IPS-15b (cell line): ENCODE data around the gene CHTF18.
"Not testable (repeated sequence)": the region's sequence is repeated elsewhere in the genome, so short reads cannot be mapped to it uniquely, and the experiment has no call there.

Source experiments
- H3K27me3 ChIP-seq: one replicate; pipeline ENCODE4 v1.6.1; 2013; ENCODE audit warnings: low read length; ENCODE audit not compliant: control insufficient read depth, insufficient read depth
- H3K36me3 ChIP-seq: one replicate; pipeline ENCODE4 v1.6.1; 2013; ENCODE audit warnings: low read length; ENCODE audit not compliant: control insufficient read depth, insufficient read depth
- H3K4me1 ChIP-seq: one replicate; pipeline ENCODE4 v1.6.1; 2013; ENCODE audit warnings: mild to moderate bottlenecking, low read length; ENCODE audit not compliant: control insufficient read depth, insufficient read depth
- H3K4me3 ChIP-seq: one replicate; pipeline ENCODE4 v1.5.1; 2013; ENCODE audit warnings: low read depth, low read length
- H3K9ac ChIP-seq: one replicate; pipeline ENCODE4 v1.6.1; 2013; ENCODE audit warnings: low read depth, mild to moderate bottlenecking, low read length
- H3K9me3 ChIP-seq: one replicate; pipeline ENCODE4 v1.6.1; 2013; ENCODE audit warnings: mild to moderate bottlenecking, low read length; ENCODE audit not compliant: control insufficient read depth, insufficient read depth

CHTF18 gene

DNA sequence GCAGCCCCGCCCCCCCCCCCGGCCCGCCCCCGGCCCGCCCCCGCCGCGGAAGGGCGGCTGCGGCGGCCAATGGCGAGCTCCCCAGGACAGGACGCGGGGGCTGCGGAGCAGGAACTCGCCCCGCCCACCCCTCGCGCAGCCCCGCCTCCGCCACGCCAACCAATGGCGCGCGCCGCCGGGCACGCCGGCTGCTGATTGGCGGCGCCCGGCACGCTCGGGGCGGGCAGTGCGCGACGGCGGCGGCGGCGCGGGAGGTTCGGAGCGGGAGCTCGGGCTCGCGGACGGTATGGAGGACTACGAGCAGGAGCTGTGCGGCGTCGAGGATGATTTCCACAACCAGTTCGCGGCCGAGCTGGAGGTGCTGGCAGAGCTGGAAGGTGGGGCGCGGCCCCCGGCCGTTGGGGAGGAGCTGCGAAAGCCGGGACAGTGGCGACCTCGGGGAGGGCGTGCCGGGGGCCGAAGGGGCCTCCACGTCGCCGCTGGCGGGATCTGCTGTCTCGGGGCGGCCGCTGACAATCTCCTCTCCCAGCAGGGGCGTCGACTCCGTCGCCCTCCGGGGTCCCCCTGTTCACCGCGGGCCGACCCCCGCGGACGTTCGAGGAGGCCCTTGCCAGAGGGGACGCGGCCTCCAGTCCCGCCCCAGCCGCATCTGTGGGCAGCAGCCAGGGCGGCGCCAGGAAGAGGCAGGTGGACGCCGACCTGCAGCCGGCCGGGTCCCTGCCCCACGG is at the start of gene CHTF18:
Gene CHTF18 (plus strand): TSS at position 222 of the 728 bp plus-strand sequence. CDS start 65 bp downstream, at position 287.
- peaks cover 50% of the 10 kb centered on the region for H3K36me3 ChIP-seq
- H3K4me3 ChIP-seq, result peak within 1 kb of the TSS; percentile 85
- no peaks in the 10 kb centered on the region for H3K27me3 ChIP-seq
- H3K9me3 ChIP-seq, result no peaks in the 10 kb centered on the region
- no peaks in the 10 kb centered on the region for H3K4me1 ChIP-seq
- H3K9ac ChIP-seq, result peak within 1 kb of the TSS; percentile 76

DNA sequence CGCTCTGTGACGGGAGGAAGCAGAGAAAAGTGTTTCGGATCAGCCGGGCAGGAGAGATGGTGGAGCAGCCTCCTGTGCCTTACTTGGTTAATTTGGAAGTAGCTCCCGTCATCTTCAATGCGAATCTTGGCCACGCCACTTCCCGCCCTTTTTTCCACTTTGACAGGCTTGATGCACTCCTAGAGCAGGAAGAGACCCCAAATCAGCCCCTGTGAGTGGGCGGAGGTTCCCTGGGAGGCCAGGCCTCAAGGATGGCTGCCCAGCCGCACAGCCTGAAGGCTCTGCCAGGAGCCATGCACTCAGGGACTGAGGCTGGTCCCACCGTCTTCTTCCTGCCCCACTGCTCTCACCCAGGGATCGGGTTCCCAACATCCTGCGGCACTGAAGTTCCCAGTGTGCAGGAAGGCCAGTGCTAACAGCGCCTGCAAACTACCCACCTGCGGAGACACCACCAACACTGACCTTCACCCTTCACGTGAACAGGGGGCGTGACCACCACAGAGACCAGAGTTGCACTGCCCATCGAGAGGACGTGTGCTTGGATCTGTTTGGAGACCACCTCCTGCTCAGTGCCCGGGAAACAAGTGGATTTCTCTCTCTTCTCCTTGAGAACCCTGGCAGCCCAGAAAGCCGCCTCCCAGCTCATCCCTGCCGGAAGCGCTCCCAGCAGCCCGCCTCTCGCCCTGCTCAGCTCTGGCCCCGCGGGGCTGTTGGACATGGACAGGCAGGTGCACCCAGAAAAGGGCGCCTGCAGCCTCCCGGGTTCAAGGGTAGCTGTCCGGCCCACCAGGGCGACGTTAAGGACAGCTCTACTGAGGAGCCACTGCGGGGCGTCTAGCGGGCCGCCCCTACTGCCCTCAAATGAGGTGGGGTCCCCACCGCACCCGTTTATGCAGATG is 48.6 kb upstream of the CHTF18 start:
- Histone ChIP-seq H3K4me1 (peaks cover 3% of the 10 kb centered on the region), H3K9me3 (no peaks in the 10 kb centered on the region), H3K4me3 (peak overlapping the region; percentile 72), H3K36me3 (peaks cover 15% of the 10 kb centered on the region), H3K9ac (peak overlapping the region; percentile 76), H3K27me3 (no peaks in the 10 kb centered on the region)

DNA sequence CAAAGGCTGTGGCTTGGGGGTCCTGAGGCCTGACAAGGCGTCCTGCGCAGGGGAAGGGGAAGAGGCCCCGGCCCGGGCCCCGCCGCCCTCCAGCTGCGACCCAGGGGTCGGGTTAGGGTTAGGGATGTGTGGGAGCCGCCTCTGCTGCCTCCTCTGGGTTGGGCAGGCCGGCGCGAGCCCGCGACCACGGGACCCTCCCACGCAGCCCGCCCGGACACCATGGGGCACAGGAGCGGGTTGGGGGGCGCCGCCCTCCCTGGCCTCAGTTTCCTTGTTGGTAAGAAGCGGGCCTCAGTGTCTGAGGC is 48.0 kb upstream of the CHTF18 start:
- H3K4me3 ChIP-seq, result peak overlapping the region; percentile 72
- H3K4me1 ChIP-seq, result peaks cover 3% of the 10 kb centered on the region
- H3K9ac ChIP-seq, result peak overlapping the region; percentile 76
- H3K9me3 ChIP-seq, result no peaks in the 10 kb centered on the region
- peaks cover 10% of the 10 kb centered on the region for H3K36me3 ChIP-seq
- H3K27me3 ChIP-seq, result no peaks in the 10 kb centered on the region

DNA sequence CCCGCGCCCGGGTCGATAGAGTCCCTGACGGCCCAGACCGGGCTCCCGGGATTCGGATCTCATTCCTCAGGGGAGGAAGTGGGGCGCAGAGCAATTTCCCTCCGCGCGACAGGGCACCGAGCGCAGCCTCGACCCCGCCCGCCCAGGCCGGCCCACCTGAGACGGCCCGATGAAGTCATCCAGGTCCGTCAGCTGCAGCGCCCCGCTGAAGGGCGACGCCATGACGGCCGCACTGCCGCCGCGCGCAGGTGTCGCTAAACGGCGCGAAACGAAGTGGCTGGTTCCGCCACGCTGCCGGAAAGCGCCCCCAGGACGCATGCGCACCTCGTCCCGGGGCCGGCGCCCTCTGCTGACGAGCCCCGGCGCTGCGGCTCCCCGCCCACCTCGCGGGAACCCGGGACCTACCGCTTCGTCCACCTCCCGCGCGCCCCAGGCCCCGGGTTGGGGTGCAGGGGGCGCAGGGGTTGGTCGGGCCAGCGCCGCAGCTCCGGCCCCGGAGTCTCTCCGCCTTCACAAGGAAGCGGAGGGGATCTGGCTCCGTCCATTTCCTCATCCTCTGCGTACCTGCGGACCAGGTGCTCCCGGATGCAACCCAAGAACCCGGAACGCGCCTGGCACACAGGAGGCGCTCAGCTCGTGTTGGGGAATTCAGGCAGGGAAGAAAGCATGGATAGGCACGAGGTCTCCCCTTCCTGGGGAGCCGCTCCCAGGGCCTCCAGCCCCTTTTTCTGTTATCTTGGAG is 47.5 kb upstream of the CHTF18 start, which contains the start of gene CIAO3:
Gene CIAO3 (minus strand): TSS at position 234 of the 742 bp plus-strand sequence. CDS start 12 bp downstream, at position 222.
- H3K36me3 ChIP-seq, result peaks cover 6% of the 10 kb centered on the region
- H3K9ac ChIP-seq, result peak within 1 kb of the TSS; percentile 88
- H3K9me3 ChIP-seq, result no peaks in the 10 kb centered on the region
- no peaks in the 10 kb centered on the region for H3K27me3 ChIP-seq
- H3K4me3 ChIP-seq, result peak within 1 kb of the TSS; percentile 74
- peaks cover 3% of the 10 kb centered on the region for H3K4me1 ChIP-seq

DNA sequence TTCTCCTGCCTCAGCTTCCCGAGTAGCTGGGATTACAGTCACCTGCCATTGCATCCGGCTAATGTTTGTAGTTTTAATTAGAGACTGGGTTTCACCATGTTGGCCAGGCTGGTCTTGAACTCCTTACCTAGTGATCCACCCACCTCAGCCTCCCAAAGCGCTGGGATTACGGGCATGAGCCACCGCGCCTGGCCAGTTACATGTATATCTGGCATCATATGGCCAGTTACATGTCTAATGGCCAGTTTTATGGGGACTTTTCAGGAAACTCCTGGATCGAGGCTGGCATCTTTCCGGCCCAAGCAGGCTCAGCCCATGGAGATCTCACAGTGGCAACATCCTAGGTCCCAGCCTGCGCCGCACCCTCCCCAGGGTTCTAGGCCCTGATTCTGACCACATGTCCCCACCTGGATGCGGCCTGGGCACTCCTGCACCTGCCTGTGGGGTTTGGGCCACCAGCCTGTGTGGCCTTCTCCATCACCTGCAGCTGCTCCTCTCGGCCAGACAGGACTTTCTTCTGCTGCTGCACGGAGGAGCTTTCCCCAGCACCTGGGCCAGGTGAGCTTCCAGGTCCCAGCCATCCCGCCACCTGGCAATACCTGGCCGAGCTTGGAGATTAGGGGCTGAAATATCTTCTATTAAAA is 46.3 kb upstream of the CHTF18 start:
- Histone ChIP-seq H3K36me3 (no peaks in the 10 kb centered on the region), H3K9me3 (no peaks in the 10 kb centered on the region), H3K4me3 (no peak overlapping the region), H3K4me1 (peaks cover 3% of the 10 kb centered on the region), H3K27me3 (no peaks in the 10 kb centered on the region), H3K9ac (no peak overlapping the region)

DNA sequence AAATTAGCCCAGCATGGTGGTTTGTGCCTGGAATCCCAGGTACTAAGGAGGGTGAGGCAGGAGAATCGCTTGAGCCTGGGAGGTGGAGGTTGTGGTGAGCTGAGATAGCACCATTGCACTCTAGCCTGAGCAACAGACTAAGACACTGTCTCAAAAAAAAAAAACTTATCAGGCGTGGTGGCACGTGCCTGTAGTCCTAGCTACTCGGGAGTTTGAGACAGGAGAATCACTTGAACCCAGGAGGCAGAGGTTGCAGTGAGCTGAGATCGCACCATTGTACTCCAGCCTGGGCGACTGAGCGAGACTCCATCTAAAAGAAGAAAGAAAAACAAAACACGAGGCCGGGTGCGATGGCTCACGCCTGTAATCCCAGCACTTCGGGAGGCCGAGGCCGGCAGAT is 45.5 kb upstream of the CHTF18 start:
- H3K4me3 ChIP-seq, H3K9ac ChIP-seq, H3K27me3 ChIP-seq, H3K9me3 ChIP-seq, H3K4me1 ChIP-seq, H3K36me3 ChIP-seq: not testable (repeated sequence)

DNA sequence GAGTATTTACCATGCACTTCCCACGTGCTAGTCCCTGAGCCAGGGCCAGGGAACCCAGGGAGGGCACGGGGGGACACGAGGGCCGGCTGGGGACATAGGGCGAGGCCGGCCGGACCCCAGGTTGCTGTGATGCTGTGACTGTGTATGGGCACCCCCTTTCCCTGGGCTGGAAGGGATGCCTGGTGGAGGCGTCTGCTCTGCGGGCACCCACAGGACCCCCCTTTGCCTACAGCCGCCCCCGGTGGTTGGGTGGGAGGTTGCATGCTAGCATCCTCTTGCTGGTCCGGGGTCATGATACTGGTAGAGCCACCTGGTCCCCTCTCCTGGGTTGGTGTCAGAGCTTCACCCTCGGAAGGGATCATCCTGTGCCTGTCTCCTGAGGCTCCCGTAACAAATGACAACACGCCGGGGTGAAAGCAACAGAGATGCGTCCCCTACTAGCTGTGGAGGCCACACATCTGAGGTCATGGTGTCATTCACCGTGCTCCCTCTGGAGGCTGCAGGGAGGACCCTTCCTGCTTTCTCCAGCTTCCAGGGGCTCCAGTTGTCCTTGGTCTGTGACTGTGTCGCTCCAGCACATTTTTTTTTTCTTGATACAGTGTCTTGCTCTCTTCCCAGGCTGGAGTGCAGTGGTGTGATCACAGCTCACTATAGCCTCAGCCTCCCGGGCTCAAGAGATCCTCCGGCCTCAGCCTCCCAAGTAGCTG is 44.5 kb upstream of the CHTF18 start:
- Histone ChIP-seq H3K4me3 (no peak overlapping the region), H3K4me1 (peaks cover 3% of the 10 kb centered on the region), H3K36me3 (no peaks in the 10 kb centered on the region), H3K27me3 (no peaks in the 10 kb centered on the region), H3K9me3 (no peaks in the 10 kb centered on the region), H3K9ac (no peak overlapping the region)

DNA sequence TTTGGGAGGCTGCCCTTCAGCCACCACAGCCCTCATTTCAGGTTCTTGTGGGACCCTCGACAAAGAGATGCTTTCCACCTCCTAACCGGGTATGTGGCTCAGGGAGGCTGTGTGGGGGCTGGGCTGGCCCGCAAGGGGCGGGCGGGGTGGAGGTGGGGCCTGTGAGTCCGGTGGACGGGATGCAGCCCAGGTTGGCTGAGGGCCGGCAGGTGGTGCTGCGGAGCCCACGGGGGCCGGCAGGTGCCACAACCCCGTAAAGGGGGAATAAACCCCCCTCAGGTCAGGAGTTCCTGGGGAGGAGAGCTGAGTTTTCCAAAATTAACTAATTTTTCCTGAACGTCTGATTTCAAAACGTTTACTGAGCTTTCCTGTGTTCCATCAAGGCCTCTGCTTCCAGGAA is 42.7 kb upstream of the CHTF18 start:
- Histone ChIP-seq H3K27me3 (no peaks in the 10 kb centered on the region), H3K4me1 (no peaks in the 10 kb centered on the region), H3K9me3 (no peaks in the 10 kb centered on the region), H3K9ac (no peak overlapping the region), H3K4me3 (no peak overlapping the region), H3K36me3 (no peaks in the 10 kb centered on the region)

DNA sequence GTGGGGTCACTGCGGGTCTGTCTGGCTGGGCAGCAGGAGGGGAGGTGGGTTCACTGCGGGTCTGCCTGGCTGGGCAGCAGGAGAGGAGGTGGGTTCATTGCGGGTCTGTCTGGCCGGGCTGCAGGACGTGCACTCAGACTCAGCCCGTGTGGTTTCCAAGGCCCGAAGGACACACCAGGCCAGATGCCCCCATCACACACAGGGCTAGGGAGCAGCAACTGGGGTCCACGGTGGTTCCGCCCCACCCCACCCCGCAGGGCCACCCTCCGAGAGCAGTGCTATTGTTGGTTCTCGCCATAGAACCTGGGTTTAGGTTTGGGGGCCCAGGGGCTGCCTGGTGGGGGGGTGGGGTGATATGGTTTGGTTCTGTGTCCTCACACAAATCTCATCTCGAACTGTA is 41.8 kb upstream of the CHTF18 start:
- H3K9me3 ChIP-seq, result no peaks in the 10 kb centered on the region
- peaks cover 5% of the 10 kb centered on the region for H3K4me1 ChIP-seq
- H3K36me3 ChIP-seq, result no peaks in the 10 kb centered on the region
- no peaks in the 10 kb centered on the region for H3K27me3 ChIP-seq
- no peak overlapping the region for H3K9ac ChIP-seq
- H3K4me3 ChIP-seq, result no peak overlapping the region

DNA sequence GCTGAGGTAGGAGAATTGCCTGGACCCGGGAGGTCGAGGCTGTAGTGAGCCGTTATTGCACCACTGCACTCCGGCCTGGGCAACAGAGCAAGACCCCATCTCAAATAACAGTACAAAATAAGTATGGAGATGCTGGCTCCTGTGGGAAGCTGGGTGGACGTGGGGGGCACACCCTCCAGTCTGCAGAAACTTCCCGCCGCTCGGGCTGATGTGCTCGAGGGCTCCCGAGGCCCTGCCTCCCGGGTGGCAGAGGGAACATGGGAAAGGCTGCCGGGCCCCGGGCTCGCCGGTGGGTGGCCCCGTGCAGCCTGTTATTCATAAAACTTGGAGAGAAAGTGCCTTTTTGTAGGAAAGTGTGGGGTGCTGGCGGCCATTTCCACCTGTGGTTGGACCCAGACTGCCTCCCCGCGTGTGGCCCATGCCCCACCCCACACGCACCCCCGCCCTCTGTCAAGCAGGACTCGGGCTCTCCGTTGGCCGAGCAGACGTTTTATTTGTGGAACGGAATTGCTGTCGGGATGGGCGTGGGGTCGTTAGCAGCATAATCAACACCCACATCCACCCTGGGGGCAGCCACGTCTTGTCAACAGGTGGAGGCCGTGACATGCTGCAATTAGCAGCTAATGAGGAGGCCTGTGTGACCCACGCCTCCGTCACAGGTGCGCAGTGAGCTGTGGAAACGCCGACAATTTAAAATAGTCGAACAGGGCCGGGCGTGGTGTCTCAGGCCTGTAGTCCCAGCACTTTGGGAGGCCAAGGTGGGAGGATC is 40.3 kb upstream of the CHTF18 start:
- Histone ChIP-seq H3K36me3 (no peaks in the 10 kb centered on the region), H3K9me3 (no peaks in the 10 kb centered on the region), H3K27me3 (no peaks in the 10 kb centered on the region), H3K9ac (no peak overlapping the region), H3K4me3 (no peak overlapping the region), H3K4me1 (peaks cover 8% of the 10 kb centered on the region)
